Transverse colon (tissue), 4 donors: ENCODE results near the gene CNTNAP2.

Experiments used
- POLR2A ChIP-seq: fragments of 450-650 bp; IDR thresholded peaks from one replicate; pipeline ENCODE4 v1.6.1; 2016; ENCODE audit warnings: antibody characterized with exemption, mild to moderate bottlenecking, moderate library complexity
- POLR2AphosphoS5 ChIP-seq, 3 donors: sonication (generic); formaldehyde crosslinking; IDR thresholded peaks; one replicate each; pipeline ENCODE4 v1.6.1; 2016; ENCODE audit warnings: antibody characterized with exemption in 3 of 3
- TF ChIP-seq, protein P1 (sequence below), 5 experiments: fragments of 200-600 bp in 3 of 5; fragments of 450-650 bp in 2 of 5; sonication (generic) in 3 of 5; IDR thresholded peaks; 1 replicate in 2 of 5; 2 replicates in 3 of 5; pipeline ENCODE4 v1.5.1; 2016 to 2017; ENCODE audit warnings: antibody characterized with exemption in 5 of 5, inconsistent platforms in 3 of 5, mild to moderate bottlenecking in 2 of 5, moderate library complexity in 1 of 5

DNA sequence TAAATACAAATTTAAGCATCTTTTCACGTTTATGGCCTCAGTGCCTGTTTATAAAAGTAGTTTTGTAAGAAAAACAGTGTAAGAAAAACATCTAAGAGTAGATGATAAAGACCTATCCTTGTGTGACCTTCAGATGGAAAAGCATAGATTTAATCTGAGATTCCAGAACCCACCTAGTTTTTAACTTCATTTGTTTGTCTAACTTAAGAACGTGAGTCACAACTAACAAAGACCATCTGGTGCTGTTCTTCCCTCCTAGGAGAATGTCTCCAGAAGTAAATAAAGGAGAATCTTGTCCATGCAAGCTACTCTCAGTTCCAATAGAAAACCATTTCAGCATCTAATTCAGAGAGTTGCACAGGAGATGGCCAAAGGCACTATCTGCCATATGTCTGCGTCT, 2208.6 kb downstream of the CNTNAP2 start:
- no peak for TF ChIP-seq POLR2AphosphoS5 (IDR thresholded peaks at IDR 0.05)
- TF ChIP-seq, protein P1, sequence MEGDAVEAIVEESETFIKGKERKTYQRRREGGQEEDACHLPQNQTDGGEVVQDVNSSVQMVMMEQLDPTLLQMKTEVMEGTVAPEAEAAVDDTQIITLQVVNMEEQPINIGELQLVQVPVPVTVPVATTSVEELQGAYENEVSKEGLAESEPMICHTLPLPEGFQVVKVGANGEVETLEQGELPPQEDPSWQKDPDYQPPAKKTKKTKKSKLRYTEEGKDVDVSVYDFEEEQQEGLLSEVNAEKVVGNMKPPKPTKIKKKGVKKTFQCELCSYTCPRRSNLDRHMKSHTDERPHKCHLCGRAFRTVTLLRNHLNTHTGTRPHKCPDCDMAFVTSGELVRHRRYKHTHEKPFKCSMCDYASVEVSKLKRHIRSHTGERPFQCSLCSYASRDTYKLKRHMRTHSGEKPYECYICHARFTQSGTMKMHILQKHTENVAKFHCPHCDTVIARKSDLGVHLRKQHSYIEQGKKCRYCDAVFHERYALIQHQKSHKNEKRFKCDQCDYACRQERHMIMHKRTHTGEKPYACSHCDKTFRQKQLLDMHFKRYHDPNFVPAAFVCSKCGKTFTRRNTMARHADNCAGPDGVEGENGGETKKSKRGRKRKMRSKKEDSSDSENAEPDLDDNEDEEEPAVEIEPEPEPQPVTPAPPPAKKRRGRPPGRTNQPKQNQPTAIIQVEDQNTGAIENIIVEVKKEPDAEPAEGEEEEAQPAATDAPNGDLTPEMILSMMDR (IDR thresholded peaks at IDR 0.05): no peak
- no peak for TF ChIP-seq POLR2A
